DOHH2 (cell line): ENCODE data around the gene CDCA5.

Experiments
- EZH2phosphoT487 ChIP-seq: fragments of 200-600 bp; sonication (generic); IDR thresholded peaks from 2 replicates; pipeline ENCODE4 v1.6.1; 2017; ENCODE audit warnings: borderline replicate concordance, mild to moderate bottlenecking, antibody characterized with exemption, low read length, moderate library complexity, mixed read lengths
- TF ChIP-seq, protein P1 (sequence below): fragments of 200-600 bp; sonication (generic); IDR thresholded peaks from one replicate; pipeline ENCODE4 v1.5.1; 2014; ENCODE audit warnings: antibody characterized with exemption, mild to moderate bottlenecking, low read depth, low read length; ENCODE audit not compliant: poor library complexity, severe bottlenecking

DNA sequence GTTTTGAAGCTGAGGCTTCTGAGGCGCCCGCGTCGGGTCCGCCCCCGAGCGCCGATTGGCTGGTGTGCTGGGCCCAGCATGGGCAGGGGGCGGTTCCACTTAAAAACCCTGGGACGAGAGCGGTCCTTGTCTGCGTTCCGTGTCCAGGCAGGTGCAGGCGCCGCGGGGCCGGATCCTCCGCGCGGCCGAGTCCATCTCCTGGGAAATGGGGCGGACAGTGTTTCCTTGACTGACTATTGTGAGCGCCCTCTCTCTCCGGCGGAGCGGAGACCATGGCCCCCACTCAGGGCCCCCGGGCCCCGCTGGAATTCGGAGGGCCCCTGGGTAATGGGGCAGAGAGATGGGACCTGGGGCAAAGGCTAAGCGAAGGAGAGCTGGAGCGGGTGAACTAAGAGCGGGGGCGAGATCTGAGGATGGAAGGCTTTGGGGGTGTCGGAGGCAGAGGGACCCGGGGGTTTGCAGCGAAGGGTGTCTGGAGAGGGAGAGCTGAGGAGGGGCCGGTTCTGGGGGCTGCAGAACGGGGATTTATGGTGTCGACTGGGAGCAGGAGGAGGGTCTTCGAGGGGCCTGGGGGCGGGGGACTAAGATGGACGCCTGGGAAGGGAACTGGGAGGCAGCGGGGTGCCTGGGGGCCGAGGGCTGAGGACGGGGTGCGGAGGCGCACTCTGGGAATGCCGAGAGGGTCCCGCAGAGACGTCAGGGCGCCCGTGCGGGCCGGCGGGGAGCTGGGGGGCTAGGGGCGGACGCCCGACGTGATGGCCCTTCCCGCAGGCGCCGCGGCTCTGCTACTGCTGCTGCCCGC, 28.1 kb upstream of the CDCA5 start, which contains the start of gene TM7SF2:
- TF ChIP-seq, protein P1, sequence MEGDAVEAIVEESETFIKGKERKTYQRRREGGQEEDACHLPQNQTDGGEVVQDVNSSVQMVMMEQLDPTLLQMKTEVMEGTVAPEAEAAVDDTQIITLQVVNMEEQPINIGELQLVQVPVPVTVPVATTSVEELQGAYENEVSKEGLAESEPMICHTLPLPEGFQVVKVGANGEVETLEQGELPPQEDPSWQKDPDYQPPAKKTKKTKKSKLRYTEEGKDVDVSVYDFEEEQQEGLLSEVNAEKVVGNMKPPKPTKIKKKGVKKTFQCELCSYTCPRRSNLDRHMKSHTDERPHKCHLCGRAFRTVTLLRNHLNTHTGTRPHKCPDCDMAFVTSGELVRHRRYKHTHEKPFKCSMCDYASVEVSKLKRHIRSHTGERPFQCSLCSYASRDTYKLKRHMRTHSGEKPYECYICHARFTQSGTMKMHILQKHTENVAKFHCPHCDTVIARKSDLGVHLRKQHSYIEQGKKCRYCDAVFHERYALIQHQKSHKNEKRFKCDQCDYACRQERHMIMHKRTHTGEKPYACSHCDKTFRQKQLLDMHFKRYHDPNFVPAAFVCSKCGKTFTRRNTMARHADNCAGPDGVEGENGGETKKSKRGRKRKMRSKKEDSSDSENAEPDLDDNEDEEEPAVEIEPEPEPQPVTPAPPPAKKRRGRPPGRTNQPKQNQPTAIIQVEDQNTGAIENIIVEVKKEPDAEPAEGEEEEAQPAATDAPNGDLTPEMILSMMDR, result no peak
- no peak for TF ChIP-seq EZH2phosphoT487
